GM12865 (cell line): ENCODE data around the gene BEGAIN.
A peak's percentile ranks its signal among the peaks of the same experiment; 100 is the strongest.

Experiments
- DNase-seq: peaks from one replicate; pipeline ENCODE4 v3.0.0; 2010; ENCODE audit warnings: low read depth
- H3K4me3 ChIP-seq: 2 replicates; pipeline ENCODE4 v1.5.1; 2011; ENCODE audit warnings: mild to moderate bottlenecking, low read depth, low read length, control low read depth
- TF ChIP-seq, protein P1 (sequence below): IDR thresholded peaks from 2 replicates; pipeline ENCODE4 v1.5.1; 2011; ENCODE audit warnings: low read length, control low read depth, low read depth, inconsistent platforms; ENCODE audit not compliant: insufficient read depth; ENCODE audit errors: missing control alignments

The BEGAIN gene

GRCh38 chr14:100548939-100549338, 38.3 kb downstream of the BEGAIN start:
- no peak for DNase-seq
- TF ChIP-seq, protein P1, sequence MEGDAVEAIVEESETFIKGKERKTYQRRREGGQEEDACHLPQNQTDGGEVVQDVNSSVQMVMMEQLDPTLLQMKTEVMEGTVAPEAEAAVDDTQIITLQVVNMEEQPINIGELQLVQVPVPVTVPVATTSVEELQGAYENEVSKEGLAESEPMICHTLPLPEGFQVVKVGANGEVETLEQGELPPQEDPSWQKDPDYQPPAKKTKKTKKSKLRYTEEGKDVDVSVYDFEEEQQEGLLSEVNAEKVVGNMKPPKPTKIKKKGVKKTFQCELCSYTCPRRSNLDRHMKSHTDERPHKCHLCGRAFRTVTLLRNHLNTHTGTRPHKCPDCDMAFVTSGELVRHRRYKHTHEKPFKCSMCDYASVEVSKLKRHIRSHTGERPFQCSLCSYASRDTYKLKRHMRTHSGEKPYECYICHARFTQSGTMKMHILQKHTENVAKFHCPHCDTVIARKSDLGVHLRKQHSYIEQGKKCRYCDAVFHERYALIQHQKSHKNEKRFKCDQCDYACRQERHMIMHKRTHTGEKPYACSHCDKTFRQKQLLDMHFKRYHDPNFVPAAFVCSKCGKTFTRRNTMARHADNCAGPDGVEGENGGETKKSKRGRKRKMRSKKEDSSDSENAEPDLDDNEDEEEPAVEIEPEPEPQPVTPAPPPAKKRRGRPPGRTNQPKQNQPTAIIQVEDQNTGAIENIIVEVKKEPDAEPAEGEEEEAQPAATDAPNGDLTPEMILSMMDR = no peak
- no peak overlapping the region for H3K4me3 ChIP-seq

GRCh38 chr14:100548295-100548655, 38.9 kb downstream of the BEGAIN start:
- TF ChIP-seq, protein P1 = no peak
- DNase-seq = no peak
- no peak overlapping the region for H3K4me3 ChIP-seq

GRCh38 chr14:100547633-100548294, 39.5 kb downstream of the BEGAIN start:
- TF ChIP-seq, protein P1 = no peak
- no peak overlapping the region for H3K4me3 ChIP-seq
- peak; percentile 33 for DNase-seq

- TF ChIP-seq, protein P1 = no peak
- no peak for DNase-seq
- H3K4me3 ChIP-seq = peak overlapping the region; percentile 10; the same call in 1 of the 2 replicates
Observed at GRCh38 chr14:100546051-100546443, 41.2 kb downstream of the BEGAIN start.

DNA sequence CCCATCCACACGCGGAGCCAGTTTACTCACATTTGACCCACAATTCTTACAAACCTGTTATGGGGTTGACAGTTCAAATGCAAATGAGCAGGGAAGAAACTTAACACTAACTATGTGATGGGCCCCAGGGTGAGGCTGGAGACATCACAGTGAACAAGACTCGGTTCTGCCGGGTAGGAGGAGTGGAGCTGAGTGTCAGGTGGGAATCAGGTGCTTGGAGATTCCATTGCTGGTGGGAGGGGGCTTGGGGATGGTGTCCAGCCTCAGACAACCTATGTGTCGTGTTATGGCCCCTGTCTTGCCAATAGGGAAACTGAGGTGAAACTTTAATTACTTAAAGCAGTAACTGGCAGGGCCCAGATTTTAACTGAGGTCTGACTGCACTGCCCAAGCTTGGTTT, 41.9 kb downstream of the BEGAIN start:
- H3K4me3 ChIP-seq = no peak overlapping the region
- TF ChIP-seq, protein P1 = no peak
- no peak for DNase-seq

GRCh38 chr14:100544506-100545141, 42.6 kb downstream of the BEGAIN start:
- no peak overlapping the region for H3K4me3 ChIP-seq
- TF ChIP-seq, protein P1 = no peak
- DNase-seq = no peak
